DOHH2 (cell line): ENCODE measurements around the gene HOXC6.
A peak's percentile ranks its signal among the peaks of the same experiment; 100 is the strongest.

Source experiments
- H3F3A ChIP-seq: fragments of 200-600 bp; sonication (generic), shearing (Covaris generic); 2 replicates; pipeline ENCODE4 v1.6.0; 2016; ENCODE audit warnings: antibody characterized with exemption, mild to moderate bottlenecking; ENCODE audit not compliant: control insufficient read depth, insufficient read depth
- H3K27ac ChIP-seq: fragments of 200-600 bp; sonication (generic); 2 replicates; pipeline ENCODE4 v1.5.1; 2014; ENCODE audit warnings: low read depth, mild to moderate bottlenecking, low read length, moderate library complexity
- H3K27me3 ChIP-seq: fragments of 200-600 bp; sonication (generic); 2 replicates; pipeline ENCODE4 v1.6.1; 2014; ENCODE audit warnings: mild to moderate bottlenecking, low read length, mixed read lengths; ENCODE audit not compliant: control insufficient read depth
- H3K36me3 ChIP-seq: fragments of 200-600 bp; sonication (generic); 2 replicates; pipeline ENCODE4 v1.6.1; 2014; ENCODE audit warnings: mild to moderate bottlenecking, low read length, moderate library complexity, mixed read lengths; ENCODE audit not compliant: control insufficient read depth
- H3K4me1 ChIP-seq: fragments of 200-600 bp; sonication (generic); 2 replicates; pipeline ENCODE4 v1.6.1; 2014; ENCODE audit warnings: mild to moderate bottlenecking, low read length, mixed read lengths; ENCODE audit not compliant: control insufficient read depth
- H3K4me2 ChIP-seq: fragments of 200-600 bp; sonication (generic); 2 replicates; pipeline ENCODE4 v1.6.0; 2014; ENCODE audit warnings: mild to moderate bottlenecking, low read length, moderate library complexity
- H3K4me3 ChIP-seq: fragments of 200-600 bp; sonication (generic); 2 replicates; pipeline ENCODE4 v1.5.1; 2014; ENCODE audit warnings: mild to moderate bottlenecking, low read length, mixed read lengths
- H3K79me2 ChIP-seq: fragments of 200-600 bp; sonication (generic); 2 replicates; pipeline ENCODE4 v1.6.1; 2014; ENCODE audit warnings: mild to moderate bottlenecking, low read length, mixed read lengths; ENCODE audit not compliant: control insufficient read depth
- H3K9me2 ChIP-seq: fragments of 200-600 bp; sonication (generic); replicated peaks from 2 replicates; pipeline ENCODE4 v1.6.1; 2014; ENCODE audit warnings: mild to moderate bottlenecking, low read length, mixed read lengths; ENCODE audit not compliant: control insufficient read depth
- H3K9me3 ChIP-seq: fragments of 200-600 bp; sonication (generic); 2 replicates; pipeline ENCODE4 v1.6.1; 2014; ENCODE audit warnings: antibody characterized with exemption, low read length, mixed read lengths; ENCODE audit not compliant: control insufficient read depth, insufficient read depth
- H4K20me1 ChIP-seq: fragments of 200-600 bp; sonication (generic); 2 replicates; pipeline ENCODE4 v1.6.0; 2014; ENCODE audit warnings: low read depth, mild to moderate bottlenecking, antibody characterized with exemption, low read length, moderate library complexity; ENCODE audit not compliant: control insufficient read depth, insufficient read depth
- CTCF ChIP-seq: fragments of 200-600 bp; sonication (generic); IDR thresholded peaks from one replicate; pipeline ENCODE4 v1.5.1; 2014; ENCODE audit warnings: antibody characterized with exemption, mild to moderate bottlenecking, low read depth, low read length; ENCODE audit not compliant: poor library complexity, severe bottlenecking
- EZH2phosphoT487 ChIP-seq: fragments of 200-600 bp; sonication (generic); IDR thresholded peaks from 2 replicates; pipeline ENCODE4 v1.6.1; 2017; ENCODE audit warnings: borderline replicate concordance, mild to moderate bottlenecking, antibody characterized with exemption, low read length, moderate library complexity, mixed read lengths

The HOXC6 gene

GRCh38 chr12:54010972-54011664 lies 17.1 kb upstream of the HOXC6 start:
- Histone ChIP-seq H3K4me3 (no peak overlapping the region), H3K36me3 (no peaks in the 10 kb centered on the region), H3K27ac (no peak overlapping the region), H3K79me2 (no peaks in the 10 kb centered on the region), H3K4me2 (peak overlapping the region; percentile 5; the same call in 1 of the 2 replicates), H3K4me1 (peaks cover 18% of the 10 kb centered on the region), H4K20me1 (no peaks in the 10 kb centered on the region), H3K9me2 (no peaks in the 10 kb centered on the region), H3K9me3 (no peaks in the 10 kb centered on the region), H3F3A (no peaks in the 10 kb centered on the region; the same call in 1 of the 2 replicates), H3K27me3 (peaks cover 92% of the 10 kb centered on the region)
- no peak; the same call in none of the 2 replicates for TF ChIP-seq EZH2phosphoT487
- no peak for TF ChIP-seq CTCF

GRCh38 chr12:54011665-54012532 lies 16.3 kb upstream of the HOXC6 start:
- Histone ChIP-seq H3K27ac (no peak overlapping the region), H3F3A (no peaks in the 10 kb centered on the region; the same call in 1 of the 2 replicates)

GRCh38 chr12:54012631-54013409 lies 15.4 kb upstream of the HOXC6 start:
- Histone ChIP-seq H4K20me1 (no peaks in the 10 kb centered on the region), H3K9me2 (no peaks in the 10 kb centered on the region), H3K27me3 (peaks cover 78% of the 10 kb centered on the region), H3K79me2 (no peaks in the 10 kb centered on the region), H3K27ac (no peak overlapping the region), H3K4me1 (peaks cover 7% of the 10 kb centered on the region; the same call in 1 of the 2 replicates), H3K9me3 (no peaks in the 10 kb centered on the region), H3K4me2 (no peak overlapping the region), H3K4me3 (no peak overlapping the region), H3K36me3 (no peaks in the 10 kb centered on the region), H3F3A (no peaks in the 10 kb centered on the region; the same call in 1 of the 2 replicates)
- no peak for TF ChIP-seq CTCF
- TF ChIP-seq EZH2phosphoT487: no peak

More at GRCh38 chr12:54011665-54012532, 16.3 kb upstream of the HOXC6 start:
- Histone ChIP-seq H4K20me1 (no peaks in the 10 kb centered on the region), H3K4me2 (peak overlapping the region; percentile 5; the same call in 1 of the 2 replicates), H3K27me3 (peaks cover 87% of the 10 kb centered on the region), H3K36me3 (no peaks in the 10 kb centered on the region), H3K9me3 (no peaks in the 10 kb centered on the region), H3K9me2 (no peaks in the 10 kb centered on the region), H3K79me2 (no peaks in the 10 kb centered on the region), H3K4me3 (no peak overlapping the region), H3K4me1 (peaks cover 10% of the 10 kb centered on the region)
- TF ChIP-seq CTCF (no peak), EZH2phosphoT487 (no peak)
